Body of pancreas (tissue), 4 donors: ENCODE data around the gene MUL1.
"Not testable (repeated sequence)": the region's sequence is repeated elsewhere in the genome, so short reads cannot be mapped to it uniquely, and the experiment has no call there.

ENCODE experiments used
- POLR2A ChIP-seq, 3 donors: fragments of 450-650 bp; IDR thresholded peaks; one replicate each; pipeline ENCODE4 v1.6.1; 2016; ENCODE audit warnings: antibody characterized with exemption in 3 of 3, mild to moderate bottlenecking in 2 of 3
- TF ChIP-seq, protein P1 (sequence below), 7 experiments: fragments of 450-650 bp in 4 of 7; fragments of 200-600 bp in 3 of 7; sonication (generic) in 3 of 7; IDR thresholded peaks; one replicate each; pipeline ENCODE4 v1.5.1; 2016 to 2019; ENCODE audit warnings: antibody characterized with exemption in 7 of 7

DNA sequence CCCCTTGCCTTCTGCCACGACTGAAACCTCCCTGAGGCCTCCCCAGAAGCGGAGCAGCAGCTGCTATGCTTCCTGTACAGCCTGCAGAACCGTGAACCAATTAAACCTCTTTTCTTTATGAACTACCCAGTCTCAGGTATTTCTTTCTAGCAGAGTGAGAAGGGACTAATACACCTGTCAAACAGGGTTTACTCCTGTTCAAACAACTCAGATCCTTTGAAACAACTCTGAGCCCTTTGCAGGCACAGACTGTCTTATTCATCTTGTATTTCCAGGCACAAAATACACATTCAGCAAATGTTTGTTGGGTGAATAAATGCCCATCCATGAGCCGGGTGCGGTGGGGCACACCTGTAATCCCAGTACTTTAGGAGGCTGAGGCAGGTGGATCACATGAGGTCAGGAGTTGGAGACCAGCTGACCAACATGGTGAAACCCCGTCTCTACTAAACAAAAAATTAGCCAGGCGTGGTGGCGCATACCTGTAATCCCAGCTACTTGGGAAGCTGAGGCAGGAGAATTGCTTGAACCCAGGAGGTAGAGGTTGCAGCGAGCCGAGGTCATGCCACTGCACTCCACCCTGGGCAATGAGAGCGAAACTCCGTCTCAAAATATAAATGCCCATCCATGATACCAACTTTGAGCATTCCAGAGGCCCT is 11.1 kb downstream of the MUL1 start:
- TF ChIP-seq, protein P1, sequence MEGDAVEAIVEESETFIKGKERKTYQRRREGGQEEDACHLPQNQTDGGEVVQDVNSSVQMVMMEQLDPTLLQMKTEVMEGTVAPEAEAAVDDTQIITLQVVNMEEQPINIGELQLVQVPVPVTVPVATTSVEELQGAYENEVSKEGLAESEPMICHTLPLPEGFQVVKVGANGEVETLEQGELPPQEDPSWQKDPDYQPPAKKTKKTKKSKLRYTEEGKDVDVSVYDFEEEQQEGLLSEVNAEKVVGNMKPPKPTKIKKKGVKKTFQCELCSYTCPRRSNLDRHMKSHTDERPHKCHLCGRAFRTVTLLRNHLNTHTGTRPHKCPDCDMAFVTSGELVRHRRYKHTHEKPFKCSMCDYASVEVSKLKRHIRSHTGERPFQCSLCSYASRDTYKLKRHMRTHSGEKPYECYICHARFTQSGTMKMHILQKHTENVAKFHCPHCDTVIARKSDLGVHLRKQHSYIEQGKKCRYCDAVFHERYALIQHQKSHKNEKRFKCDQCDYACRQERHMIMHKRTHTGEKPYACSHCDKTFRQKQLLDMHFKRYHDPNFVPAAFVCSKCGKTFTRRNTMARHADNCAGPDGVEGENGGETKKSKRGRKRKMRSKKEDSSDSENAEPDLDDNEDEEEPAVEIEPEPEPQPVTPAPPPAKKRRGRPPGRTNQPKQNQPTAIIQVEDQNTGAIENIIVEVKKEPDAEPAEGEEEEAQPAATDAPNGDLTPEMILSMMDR (IDR thresholded peaks at IDR 0.05) = not testable (repeated sequence)
- not testable (repeated sequence) for TF ChIP-seq POLR2A (IDR thresholded peaks at IDR 0.05)
